HL-60 (cell line): ENCODE results near the gene CALHM1.

Source experiments
- DNase-seq, 2 experiments: peaks; one replicate each; pipeline ENCODE4 v3.0.0-alpha.2; 2010 to 2020; ENCODE audit warnings: low read depth in 1 of 2, low spot score in 1 of 2
- H3K27ac ChIP-seq: fragments of 250-450 bp; sonication (Bioruptor Pico); replicated peaks from 2 replicates; pipeline ENCODE4 v1.5.1; 2020; ENCODE audit warnings: mild to moderate bottlenecking, moderate library complexity
- H3K27me3 ChIP-seq: fragments of 250-450 bp; sonication (Bioruptor Pico); 2 replicates; pipeline ENCODE4 v1.5.1; 2021; ENCODE audit warnings: mild to moderate bottlenecking, moderate library complexity; ENCODE audit not compliant: insufficient read depth, poor library complexity, severe bottlenecking
- H3K4me3 ChIP-seq: replicated peaks from 2 replicates; pipeline ENCODE4 v1.5.1; 2011; ENCODE audit warnings: mild to moderate bottlenecking, control low read depth, low read length; ENCODE audit not compliant: insufficient read depth
- CTCF ChIP-seq: IDR thresholded peaks from one replicate; pipeline ENCODE4 v1.5.1; 2011; ENCODE audit warnings: low read length, control low read depth, inconsistent platforms; ENCODE audit not compliant: insufficient read depth
- GABPA ChIP-seq: IDR thresholded peaks from 2 replicates; pipeline ENCODE4 v1.6.1; 2012; ENCODE audit warnings: low read depth
- POLR2AphosphoS5 ChIP-seq: IDR thresholded peaks from 2 replicates; pipeline ENCODE4 v1.6.1; 2012; ENCODE audit warnings: low read depth
- REST ChIP-seq: IDR thresholded peaks from 2 replicates; pipeline ENCODE4 v1.6.1; 2012; ENCODE audit warnings: low read depth; ENCODE audit not compliant: insufficient replicate concordance
- SPI1 ChIP-seq: IDR thresholded peaks from 2 replicates; pipeline ENCODE4 v1.6.1; 2012; ENCODE audit warnings: low read depth, mild to moderate bottlenecking, borderline replicate concordance

The CALHM1 gene

GRCh38 chr10:103465411-103466179 lies 6.9 kb upstream of the CALHM1 start:
- no peaks in the 10 kb centered on the region for H3K27me3 ChIP-seq
- no peak for TF ChIP-seq SPI1
- no peak for TF ChIP-seq CTCF
- no peak for TF ChIP-seq POLR2AphosphoS5
- TF ChIP-seq GABPA, result no peak
- no peak overlapping the region for H3K27ac ChIP-seq
- DNase-seq, result no peak
- H3K4me3 ChIP-seq, result no peak overlapping the region

- H3K27me3 ChIP-seq, result no peaks in the 10 kb centered on the region
- no peak overlapping the region for H3K4me3 ChIP-seq
- TF ChIP-seq GABPA (no peak), POLR2AphosphoS5 (no peak)
- no peak overlapping the region for H3K27ac ChIP-seq
- DNase-seq, result no peak
These were observed 4.8 kb upstream of the CALHM1 start for GRCh38 chr10:103463499-103463898.

DNA sequence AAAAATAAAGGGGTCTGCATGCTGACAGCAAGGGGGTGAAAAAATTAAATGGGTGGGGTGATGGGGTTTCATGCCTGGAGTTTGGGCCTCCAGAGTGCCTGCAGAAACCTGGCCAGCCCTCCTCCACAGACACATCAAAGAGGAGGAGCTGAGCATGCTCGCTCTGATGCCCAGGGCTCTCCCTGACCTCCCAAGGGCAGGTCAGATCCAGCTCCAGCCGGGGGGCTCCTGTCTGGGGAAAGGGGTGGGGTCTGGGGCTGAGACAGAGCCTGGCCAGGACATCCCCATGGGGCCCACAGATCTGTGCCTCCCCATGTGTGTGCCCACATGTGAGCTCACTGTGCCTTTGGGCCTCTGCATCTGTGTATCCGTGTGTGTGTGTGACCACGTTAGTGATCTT lies 915 bp upstream of the CALHM1 start:
- Histone ChIP-seq H3K27ac (no peak overlapping the region), H3K27me3 (no peaks in the 10 kb centered on the region), H3K4me3 (no peak overlapping the region)
- no peak for DNase-seq
- TF ChIP-seq GABPA (no peak), POLR2AphosphoS5 (no peak), REST (no peak), CTCF (no peak), SPI1 (no peak)

- no peak overlapping the region for H3K4me3 ChIP-seq
- TF ChIP-seq SPI1 (no peak), CTCF (no peak), REST (no peak), POLR2AphosphoS5 (no peak), GABPA (no peak)
- DNase-seq, result no peak
- no peak overlapping the region for H3K27ac ChIP-seq
- H3K27me3 ChIP-seq, result no peaks in the 10 kb centered on the region
These were observed 660 bp downstream of the CALHM1 start for GRCh38 chr10:103457896-103458583.
